ENCODE results near the gene CHST12.
"Not testable (repeated sequence)": the region's sequence is repeated elsewhere in the genome, so short reads cannot be mapped to it uniquely, and the experiment has no call there.

Gene CHST12

DNA sequence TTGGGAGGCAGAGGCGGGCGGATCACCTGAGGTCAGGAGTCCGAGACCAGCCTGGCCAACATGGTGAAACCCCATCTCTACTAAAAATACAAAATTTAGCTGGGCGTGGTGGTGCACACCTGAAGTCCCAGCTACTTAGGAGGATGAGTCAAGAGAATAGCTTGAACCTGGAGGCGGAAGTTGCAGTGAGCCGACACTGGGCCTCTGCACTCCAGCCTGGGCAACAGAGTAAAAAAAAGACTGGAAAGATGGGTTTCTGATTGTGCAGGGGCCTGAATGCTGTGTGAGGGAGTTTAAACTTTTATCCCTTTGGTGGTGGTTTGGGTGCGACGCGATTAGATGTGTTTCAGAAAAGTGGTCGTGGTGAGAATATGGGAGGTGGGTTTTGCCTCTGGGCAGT, 1.8 kb downstream of the CHST12 start:
- no peak for DNase-seq

DNA sequence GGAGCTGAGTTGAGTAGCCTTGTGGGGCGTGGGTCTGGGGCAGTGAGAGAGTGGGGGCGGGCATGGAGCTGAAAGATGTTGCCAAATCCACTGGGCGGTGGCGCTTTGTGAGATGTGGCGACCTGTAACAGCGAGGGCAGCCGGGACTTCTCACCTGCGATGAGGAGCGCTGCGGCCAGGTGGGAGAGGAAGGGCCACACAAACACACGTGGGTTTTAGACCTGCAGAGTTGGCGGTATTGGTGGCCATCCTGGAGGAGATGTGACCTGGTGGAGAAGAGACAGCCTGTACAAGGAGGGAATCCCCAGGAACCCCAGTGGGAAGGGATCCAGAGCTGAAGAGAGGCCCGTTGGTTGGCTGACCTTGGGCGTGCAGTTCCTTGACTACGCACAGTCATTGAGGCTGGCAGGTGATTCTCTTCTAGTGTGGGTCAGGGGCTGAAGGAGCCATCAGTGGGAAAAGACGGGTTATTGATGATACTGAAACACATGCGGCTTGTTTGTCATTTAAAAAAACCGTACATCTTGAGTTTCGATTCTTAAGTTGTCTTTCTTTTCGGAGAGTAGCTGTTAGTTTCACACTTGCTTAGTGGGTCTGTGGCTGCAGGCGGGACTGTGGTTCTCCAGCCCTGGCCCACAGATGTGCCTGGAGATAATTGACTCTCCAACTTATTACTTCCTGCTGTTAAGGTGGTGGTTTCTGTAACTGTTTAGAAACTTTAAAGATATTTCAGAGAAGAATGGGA, 2.4 kb downstream of the CHST12 start:
- no peak for DNase-seq

DNA sequence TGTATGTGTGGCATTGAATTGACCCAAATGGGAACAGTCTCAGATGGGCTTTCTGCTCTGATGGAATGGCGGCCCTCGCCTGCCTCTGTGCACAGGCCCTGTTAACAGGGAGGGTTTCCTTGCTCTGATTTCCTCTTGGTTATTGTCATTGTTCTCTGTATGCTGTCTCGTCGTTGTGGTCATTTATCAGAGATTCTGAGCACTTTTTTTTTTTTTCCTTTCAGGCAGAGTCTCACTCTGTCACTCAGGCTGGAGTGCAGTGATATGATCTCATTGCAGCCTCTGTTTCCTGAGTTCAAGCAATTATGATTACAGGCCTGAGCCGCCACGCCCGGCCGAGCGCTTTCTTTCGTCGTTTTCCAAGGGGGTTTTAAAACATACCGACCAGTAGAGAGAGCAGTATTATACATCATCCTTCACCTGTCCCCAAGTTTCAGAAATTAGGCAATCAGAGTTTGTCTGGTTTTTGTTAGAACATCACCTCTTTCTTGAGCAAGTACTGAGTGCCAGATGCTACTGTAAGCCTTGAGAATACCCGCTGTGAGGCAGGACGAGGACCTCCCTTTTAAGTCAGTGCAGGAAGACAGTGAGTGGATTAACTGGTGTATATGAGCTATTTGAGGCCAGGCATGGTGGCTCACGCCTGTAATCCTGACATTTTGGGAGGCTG, 6.5 kb downstream of the CHST12 start:
- DNase-seq = no peak

GRCh38 chr7:2411049-2411448, 7.6 kb downstream of the CHST12 start:
- DNase-seq = no peak

DNA sequence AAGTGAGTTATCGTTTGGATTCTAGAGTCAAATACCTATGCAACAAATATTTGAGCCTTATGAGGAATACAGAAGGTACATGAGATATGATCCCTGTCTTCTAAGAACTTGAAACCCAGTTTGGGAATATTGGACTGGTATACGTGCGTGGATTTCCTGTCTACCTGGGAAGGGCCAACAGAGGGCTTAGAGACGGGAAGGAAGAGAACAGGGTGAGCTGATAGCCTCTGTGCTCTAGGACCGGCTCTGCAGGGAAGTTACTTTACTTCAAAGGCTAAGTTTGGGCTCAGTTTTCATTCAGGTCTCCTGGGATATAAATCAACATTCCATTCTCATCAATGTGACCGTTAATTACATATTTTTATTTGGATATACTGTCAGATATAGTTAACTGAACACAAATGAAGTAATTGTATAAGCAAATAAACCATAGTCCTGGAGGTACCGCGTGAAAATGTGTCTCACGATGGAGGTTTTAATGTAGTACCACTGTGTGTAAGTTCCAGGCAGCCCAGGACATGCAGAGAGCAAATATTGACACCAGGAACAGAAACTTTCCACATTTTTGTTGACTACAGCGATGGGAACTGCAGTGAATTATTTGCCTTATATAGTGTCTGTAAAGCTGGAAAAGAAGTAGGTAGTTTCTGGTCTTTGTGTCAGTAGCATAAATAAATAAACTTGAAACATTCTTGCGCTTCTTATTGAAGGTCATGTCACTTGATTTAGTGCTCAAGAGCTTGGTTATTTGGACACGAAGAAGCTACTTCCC, 8.6 kb downstream of the CHST12 start:
- no peak for DNase-seq

GRCh38 chr7:2412587-2413201, 9.3 kb downstream of the CHST12 start:
- DNase-seq = no peak

DNA sequence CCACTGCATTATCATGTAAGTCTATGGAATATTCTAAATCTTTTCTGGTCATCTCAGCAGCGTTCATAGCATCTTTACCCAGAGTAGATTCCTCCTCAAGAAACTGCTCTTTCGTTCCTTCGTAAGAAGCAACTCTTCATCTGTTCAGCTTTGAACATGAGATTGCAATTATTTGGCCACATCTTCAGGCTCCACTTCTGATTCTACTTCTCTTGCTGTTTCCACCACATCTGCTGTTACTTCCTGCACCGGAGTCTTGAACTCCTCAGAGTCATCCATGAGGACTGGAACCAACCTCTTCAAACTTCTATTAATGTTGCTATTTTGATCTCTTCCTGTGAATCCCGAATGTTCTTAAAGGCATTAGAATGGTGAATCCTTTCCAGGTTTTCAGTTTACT, 12.7 kb downstream of the CHST12 start:
- DNase-seq = no peak

GRCh38 chr7:2416650-2417049, 13.2 kb downstream of the CHST12 start:
- DNase-seq = no peak

DNA sequence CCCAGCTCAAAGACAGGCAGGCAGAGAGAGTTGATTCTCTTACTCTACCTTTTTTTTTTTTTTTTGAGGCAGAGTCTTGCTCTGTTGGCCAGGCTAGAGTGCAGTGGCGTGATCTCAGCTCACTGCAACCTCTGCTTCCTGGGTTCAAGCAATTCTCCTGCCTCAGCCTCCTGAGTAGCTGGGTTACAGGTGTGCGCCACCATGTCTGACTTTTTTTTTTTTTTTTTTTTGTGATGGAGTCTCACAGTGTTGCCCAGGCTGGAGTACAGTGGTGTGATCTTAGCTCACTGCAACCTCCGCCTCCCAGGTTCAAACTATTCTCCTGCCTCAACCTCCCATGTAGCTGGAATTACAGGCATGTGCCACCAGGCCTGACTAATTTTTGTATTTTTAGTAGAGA, 13.8 kb downstream of the CHST12 start:
- not testable (repeated sequence) for DNase-seq

GRCh38 chr7:2417981-2418481, 14.6 kb downstream of the CHST12 start:
- DNase-seq = no peak

DNA sequence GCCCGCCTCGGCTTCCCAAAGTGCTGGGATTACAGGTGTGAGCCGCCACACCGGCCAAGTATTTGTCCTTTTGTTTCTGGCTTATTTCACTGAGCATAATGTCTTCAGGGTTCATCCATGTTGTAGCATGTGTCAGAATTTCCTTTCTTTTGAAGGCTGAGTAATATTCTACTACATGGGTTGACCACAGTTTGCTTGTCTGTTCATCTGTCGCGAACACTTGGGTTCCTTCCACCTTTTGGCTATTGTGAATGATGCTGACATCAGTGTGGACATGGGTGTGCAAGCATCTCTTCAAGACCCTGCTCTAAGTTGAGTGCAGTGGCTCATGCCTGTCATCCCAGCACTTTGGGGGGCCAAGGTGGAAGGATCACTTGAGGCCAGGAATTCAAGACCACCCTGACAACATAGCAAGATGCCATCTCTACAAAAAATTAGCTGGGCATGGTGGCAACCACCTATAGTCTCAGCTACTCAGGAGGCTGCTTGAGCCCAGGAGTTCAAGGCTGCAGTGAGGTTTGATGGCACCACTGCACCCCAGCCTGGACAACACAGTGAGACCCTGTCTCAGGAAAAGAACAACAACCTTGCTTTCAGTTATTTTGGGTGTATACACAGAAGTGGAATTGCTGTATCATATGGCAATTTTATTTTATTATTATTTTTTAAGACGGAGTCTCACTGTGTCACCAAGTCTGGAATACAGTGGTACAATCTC, 17.0 kb downstream of the CHST12 start:
- no peak for DNase-seq

DNA sequence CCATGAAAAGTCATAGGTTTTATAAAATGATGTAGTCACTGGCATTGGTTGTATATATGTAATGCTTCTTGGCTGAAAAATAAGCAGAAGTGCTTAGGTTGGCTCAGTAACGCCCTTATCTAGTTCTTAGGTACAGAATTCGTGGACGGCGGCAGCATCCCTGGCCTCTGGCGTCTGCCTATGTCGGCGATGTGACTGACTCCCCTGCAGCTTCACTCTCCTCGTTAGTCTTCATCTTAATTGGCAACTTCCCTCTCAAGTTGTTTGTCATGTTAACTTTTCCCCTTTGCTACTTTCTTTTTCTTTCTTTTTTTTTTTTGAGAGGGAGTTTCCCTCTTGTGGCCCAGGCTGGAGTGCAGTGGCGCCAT, 18.5 kb downstream of the CHST12 start:
- DNase-seq = no peak

- DNase-seq = no peak
These were observed 22.3 kb downstream of the CHST12 start for GRCh38 chr7:2425749-2426148.

- DNase-seq = no peak
These were observed 28.0 kb downstream of the CHST12 start for GRCh38 chr7:2431260-2431867.

- DNase-seq = no peak
These were observed 29.7 kb downstream of the CHST12 start for GRCh38 chr7:2432910-2433712.

GRCh38 chr7:2433713-2434550, 30.5 kb downstream of the CHST12 start:
- no peak for DNase-seq

DNA sequence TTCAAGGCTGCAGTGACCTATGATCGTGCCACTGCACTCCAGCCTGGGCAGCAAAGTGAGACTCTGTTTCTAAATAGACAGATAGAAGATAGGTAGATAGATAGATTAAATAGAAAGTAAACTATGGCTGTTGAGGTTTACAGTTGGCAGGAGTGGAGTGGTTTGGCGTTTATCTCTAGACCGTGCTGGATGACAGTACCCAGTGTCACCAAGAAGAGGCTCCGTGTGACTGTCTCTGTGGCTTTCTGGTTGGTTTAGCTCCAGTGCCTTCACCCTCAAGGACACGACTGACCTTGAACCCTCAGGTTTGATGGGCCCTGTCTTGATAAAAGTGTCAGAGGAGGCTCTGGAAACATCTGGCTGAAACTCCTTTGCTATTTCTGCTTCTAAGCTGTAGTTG, 31.7 kb downstream of the CHST12 start:
- DNase-seq = no peak

GRCh38 chr7:2436341-2437104, 33.1 kb downstream of the CHST12 start:
- no peak for DNase-seq

DNA sequence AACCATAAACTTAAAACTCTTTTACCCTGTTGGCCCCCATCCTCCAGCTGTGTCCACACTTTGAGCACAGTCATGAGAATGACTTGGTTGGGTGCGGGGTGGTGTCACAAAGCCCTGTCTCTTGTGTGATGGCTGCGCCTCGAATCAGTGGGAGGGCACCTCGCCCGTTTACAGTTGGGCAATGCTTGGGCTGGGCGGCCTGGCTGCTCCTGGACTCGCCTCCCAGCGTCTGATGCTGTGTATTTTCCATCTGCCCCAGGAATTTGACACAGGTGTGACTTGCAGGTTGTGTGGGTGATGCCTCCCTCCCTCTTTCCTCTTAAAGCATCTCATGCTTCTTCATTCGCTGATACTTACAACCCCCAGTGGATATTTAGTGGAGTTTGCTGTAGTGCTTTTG, 33.7 kb downstream of the CHST12 start:
- no peak for DNase-seq

All from NCI-H1048 (cell line).